Stromal cell of bone marrow (primary cell): Measurements from ENCODE around the gene CPNE4.
"Not testable (repeated sequence)": the region's sequence is repeated elsewhere in the genome, so short reads cannot be mapped to it uniquely, and the experiment has no call there.

Experiments used
- DNase-seq: peaks from one replicate; pipeline ENCODE4 v3.0.0-alpha.2; 2012; ENCODE audit warnings: low read depth

The CPNE4 gene

DNA sequence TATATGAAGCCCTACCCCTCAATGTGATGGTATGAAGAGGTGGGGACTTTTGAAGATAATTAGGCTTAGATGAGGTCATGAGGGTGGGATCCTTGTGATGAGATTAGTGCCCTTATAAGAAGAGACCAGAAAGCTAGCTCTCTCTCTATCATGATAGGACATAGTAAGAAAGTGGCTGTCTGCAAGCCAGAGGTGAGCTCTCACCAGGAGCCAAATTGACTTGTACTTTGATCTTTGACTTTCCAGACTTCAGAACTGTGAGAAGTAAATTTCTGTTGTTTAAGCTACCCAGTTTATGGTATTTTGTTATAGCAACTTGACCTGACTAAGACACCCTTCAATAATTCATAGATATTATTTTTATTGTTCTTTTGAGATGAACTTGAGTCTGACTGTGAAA is 502.2 kb downstream of the CPNE4 start:
- DNase-seq = no peak

DNA sequence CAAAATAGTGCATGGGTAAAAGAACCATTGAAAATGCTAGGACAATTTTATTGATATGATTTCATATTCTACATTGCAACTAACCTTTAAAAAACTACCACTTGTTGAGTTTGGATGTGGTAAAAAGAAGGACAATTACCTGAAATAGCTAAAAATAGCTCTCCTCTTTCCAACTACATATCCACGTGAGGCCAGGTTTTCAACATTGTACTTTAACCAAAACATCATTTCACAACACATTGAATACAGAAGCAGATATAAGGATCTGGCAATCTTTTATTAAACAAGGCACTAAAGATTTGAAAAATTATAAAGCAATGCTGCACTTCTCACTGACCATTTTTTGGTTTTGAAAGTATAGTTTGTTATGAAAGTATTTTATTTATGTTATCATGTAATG is 504.0 kb downstream of the CPNE4 start:
- DNase-seq = no peak

DNA sequence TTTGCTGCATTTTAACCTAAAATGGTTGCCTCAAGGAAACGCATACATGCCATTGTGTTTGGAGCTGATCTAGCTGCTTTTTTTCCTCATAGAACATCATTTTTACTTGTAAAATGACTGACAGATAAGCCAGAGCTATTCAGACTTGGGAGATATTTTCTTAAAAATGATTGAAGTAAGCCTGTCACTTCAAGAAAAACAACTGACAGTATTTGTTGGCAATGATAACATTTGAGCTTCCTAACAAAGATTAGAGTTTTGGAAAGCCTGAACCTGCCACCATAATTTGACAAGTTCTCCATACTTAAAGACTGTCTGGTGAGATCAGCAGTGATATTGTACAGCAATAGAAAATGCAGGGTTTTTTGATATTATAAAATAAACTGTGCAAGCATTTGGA is 504.4 kb downstream of the CPNE4 start:
- DNase-seq = no peak

DNA sequence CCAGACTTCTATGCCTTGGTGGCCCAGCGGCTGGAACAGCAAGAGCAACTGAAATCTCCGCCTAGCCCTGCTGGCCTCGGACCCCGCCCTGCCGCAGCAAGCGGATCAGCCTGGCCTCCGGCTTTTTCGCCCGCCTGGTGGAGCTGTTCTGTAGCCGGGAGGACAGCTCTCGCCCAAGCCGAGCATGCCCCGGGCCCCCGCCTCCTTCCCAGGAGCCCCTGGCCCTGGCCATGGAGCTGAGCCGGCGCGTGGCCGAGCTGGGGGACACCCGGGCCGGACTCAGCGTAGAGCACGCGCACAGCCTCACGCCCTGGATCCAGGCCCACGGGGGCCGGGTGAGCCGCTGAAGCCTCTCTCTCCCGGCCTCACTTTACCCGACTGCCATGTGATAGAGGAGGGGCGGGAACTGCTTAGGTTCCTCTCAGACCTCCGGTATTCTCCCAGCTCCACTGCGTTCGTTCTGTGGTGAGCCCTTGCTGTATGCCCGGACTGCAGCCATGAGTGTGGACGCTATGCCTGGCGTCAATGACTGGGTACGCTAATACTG is 507.9 kb downstream of the CPNE4 start:
- peak; percentile 22 for DNase-seq

DNA sequence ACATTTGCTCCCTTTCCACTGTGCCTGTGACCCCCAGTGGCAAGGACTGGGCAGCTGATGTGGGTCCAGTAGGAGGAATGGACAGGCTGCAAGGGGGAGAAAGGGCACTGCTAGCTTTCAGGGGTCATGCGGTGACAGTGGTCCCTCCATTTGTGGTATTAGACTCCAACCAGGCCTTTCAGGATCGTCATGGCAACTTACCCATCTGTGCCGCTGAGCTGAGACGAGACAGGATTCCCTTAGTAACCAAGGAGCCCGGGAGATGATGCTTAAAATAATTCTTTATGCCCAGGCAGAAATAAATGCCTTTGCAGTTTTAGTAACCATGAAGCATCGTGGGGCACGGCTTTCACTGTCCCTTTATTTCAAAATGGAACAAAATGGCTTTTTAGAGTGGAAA is 516.1 kb downstream of the CPNE4 start:
- DNase-seq = no peak

DNA sequence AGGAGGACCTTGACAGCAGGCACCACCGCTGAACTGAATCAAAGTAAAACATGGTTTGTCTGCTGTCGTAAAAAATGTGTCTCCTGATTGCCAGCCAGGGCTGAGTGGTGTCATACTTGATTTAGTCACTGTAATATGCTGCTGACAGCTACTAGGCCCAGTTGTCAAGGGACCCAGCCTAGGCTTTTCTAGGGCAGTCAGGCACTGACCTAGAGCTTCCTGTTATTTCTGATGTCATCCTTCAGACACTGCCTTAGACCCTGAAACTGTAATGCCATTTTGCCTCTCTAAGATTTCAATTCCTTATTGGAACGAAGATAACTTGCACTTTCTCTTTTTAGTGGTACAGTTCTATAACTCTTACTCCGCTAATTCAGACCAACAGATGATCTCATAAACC is 529.4 kb downstream of the CPNE4 start:
- DNase-seq = no peak

DNA sequence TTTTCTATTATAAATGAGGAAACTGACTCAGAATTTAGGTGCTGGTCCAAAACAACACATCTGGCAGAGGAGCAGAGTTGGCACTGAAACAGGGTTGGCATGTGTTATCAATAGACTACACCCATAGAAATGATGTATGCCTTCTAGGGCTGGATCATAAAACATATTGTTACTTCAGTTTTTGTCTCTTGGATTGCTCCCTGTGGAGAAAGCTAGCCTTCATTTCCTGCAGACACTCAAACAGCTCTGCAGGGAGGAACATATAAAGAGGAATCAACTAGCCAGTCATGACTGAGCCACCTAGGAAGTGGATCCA is 531.5 kb downstream of the CPNE4 start:
- DNase-seq = no peak

DNA sequence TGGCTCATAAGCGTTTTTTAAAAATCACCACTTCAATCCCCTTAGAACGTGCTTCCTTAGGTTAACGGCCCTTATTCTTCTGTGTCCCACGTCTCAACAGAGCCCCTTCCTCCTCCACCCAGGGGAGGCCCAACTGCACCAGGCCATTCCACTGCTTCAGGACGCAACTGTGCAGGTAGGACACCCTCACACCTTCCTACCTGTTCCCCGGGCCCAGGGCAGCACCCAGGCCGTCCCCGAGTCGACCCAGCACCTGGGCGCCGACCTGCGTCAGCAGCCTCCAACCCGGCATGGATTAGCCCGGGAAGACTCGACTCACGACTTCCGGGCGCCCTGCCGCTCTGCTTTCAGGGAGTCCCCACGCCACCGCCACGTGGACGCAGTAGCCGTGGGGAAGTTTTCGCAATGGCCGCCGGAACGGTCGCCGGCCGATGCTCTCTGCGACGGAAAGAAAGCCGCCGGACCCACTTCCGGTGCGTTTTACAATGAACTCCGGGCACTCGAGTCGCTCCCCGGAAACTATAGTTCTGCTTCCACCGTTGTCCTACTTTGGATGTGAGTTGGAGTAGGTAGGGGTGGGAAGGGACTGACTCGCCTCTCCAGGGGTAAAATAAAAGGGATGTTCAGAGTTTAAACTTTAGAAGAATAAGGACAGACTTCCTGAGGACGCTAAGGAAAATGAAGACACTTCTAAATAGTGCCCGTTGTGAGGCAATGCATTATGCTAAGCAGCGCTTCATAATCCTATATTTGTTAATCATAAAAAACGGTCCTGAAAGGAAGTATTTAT is 532.1 kb downstream of the CPNE4 start, which contains the start of gene MRPL3:
TSS of gene MRPL3 (minus strand) at position 442 of the 790 bp plus-strand sequence. CDS start at position 292, 150 bp downstream.
- DNase-seq = peak; percentile 76

DNA sequence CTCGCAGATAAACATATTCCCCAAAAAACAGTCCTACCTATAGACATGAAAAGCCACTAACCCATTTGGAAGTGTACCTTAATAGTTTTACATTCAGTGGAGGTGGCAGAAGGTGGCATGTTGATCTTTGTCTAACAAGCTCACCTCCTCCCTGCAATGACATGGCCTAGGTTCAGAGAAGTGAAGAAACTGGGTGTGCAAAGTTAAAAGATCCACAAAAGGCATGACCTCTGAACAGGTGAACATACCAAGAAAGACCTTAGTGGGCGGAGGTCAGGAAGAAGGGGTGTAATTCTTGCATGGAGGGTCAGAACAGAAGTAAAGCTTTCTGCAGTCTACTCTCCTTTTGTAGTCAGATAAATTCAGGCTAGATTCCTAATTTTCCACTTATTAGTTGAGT is 532.9 kb downstream of the CPNE4 start:
- DNase-seq = no peak

DNA sequence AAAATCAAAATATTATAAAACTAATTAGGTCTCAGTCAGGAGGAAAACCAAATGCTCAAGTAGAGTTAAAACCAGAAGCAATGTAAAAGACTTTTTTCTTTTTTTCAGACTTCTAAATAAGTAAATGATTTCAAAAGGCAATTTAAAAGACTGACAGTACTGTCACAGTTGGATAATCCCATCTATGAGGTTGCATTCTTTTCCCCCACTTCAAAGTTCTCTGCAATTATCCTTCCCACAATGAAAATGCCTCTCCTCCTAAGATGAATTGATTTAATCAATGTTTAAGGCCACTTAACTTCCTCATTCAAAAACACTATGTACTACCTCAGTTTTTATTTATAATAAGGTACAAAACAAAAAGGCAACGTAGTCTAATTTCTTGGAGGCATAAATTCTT is 540.1 kb downstream of the CPNE4 start:
- DNase-seq = no peak

DNA sequence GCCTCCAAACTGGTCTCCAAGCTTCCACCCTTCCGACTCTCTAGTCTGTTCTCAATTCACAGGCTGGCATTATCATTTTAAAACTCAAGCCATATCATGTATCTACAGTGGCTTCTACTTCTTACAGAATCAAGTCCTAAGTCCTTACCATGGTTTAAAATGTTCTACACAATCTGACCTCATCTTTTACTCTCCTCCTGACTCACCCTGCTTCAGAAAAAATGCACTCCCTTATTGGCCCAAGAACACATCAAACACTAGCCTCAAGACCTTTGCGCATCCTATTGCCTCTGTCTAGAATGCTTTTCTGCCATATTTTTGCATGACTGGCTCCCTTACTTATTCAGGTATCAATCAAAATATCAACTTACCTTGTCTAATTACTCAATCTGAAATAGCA is 543.0 kb downstream of the CPNE4 start:
- DNase-seq = no peak

DNA sequence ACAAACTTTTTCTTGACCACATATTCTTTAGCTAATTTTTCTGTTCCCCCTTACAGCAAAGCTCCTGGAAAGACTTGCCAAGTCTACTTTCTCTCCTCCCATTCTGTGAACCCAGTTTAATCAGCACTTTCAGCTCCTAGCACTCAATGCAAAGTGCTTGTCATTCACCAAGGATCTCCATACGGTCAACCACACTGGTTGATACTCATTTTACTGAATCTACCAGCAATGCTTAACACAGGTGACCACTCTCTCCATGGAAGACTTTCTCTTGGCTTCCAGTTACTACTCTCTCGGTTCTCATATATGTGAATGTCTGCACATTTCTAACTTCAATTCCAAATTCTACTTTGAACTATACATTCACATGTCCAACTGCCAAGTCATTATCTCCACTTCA is 543.7 kb downstream of the CPNE4 start:
- DNase-seq = no peak

DNA sequence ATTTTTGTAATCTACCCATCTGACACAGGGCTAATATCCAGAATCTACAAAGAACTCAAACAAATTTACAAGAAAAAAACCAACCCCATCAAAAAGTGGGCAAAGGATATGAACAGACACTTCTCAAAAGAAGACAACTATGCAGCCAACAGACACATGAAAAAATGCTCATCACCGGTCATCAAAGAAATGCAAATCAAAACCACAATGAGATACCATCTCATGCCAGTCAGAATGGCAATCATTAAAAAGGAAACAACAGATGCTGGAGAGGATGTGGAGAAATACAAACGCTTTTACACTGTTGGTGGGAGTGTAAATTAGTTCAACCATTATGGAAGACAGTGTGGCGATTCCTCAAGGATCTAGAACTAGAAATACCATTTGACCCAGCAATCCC is 548.3 kb downstream of the CPNE4 start:
- DNase-seq = not testable (repeated sequence)

DNA sequence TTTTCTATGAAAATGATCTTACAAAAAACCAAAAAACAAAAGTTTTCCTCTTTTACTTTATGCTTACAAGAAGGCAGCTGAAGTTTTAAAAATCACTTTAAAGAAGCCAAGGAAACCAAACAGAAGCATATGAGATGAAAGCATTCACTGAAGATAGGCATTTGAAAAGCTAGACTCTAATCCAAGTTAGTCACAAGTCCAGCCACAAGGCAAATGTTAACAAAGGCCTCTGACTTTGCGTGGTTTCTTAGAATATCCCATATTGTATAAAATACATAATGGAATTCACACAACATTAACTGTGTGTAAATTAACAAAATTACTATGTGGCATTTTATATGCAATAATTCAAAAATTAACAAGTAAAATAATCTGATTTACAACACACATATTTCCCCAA is 549.7 kb downstream of the CPNE4 start:
- DNase-seq = no peak

DNA sequence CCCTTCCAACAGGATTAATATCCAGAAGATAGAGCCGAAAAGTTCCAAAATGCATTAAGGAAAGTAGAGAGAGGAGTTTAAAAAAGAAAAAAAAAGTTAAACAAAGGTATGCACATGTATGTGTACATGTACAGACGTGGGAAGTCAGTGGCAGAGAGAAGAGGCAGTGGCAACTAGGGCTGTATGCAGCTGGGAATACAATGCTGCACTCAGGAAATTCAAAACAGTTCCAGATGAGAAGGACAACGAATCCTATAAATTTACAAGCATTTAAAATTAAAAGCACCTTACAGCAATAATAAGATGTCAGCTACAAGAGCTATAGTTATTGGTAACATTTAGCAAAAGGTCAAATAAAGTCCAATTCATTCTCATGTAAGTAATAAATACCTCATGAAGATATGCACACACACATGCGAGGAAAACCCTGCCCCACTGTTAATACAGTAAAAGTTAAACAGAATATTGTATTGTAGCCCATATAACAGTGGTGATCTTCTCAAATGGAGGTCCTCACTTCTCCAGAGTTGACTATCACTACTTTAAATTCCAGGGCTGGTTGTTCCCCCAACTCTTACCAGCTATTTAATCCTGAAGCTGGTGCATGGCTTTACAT is 550.2 kb downstream of the CPNE4 start:
- DNase-seq = no peak
